Measurements from ENCODE around the gene C10orf71. TPM values are rescaled to one million over a fixed set of nuclear protein-coding genes. Genes with fewer than 3 reads are reported as not detected.

The C10orf71 gene
- total and polyA plus RNA-seq, 2 of the 8 experiments (the other 6 are each of a cell fraction or from before 2014, with no cell fraction given) = not detected

- Histone ChIP-seq H4K5ac (ENCODE audit: insufficient read length, low read depth, low read length) (no peak overlapping the region), H3K36me3 (ENCODE audit: control insufficient read depth in 2 of 4, insufficient read depth in 4 of 4, low read length in 3 of 4) (no peaks in the 10 kb centered on the region), H2BK12ac (ENCODE audit: low read depth, low read length) (no peak overlapping the region), H4K8ac (ENCODE audit: extremely low read depth, insufficient read depth, low read length) (no peak overlapping the region), H3K27ac (ENCODE audit: low read depth, low read length) (no peak overlapping the region), H2AK5ac (ENCODE audit: low read depth, low read length) (no peak overlapping the region), H3K4me3 (ENCODE audit: extremely low read depth in 1 of 4, insufficient read depth in 2 of 4, low read depth in 3 of 4, low read length in 4 of 4) (no peak overlapping the region), H3K27me3 (replicated peaks in 1 of 4; ENCODE audit: control insufficient read depth in 3 of 4, extremely low read depth in 1 of 4, insufficient read depth in 3 of 4, low read length in 3 of 4) (no peaks in the 10 kb centered on the region; a peak in 1 of 7 replicates), H3K56ac (replicated peaks; ENCODE audit: insufficient read length, low read depth, low read length) (no peak overlapping the region), H3K4ac (replicated peaks; ENCODE audit: insufficient read length, low read depth, low read length) (no peak overlapping the region), H2BK15ac (ENCODE audit: low read length) (no peak overlapping the region), H3K23me2 (ENCODE audit: low read depth, low read length) (no peaks in the 10 kb centered on the region), H3K9me3 (ENCODE audit: insufficient read depth in 2 of 2, low read depth in 1 of 2, low read length in 1 of 2) (no peaks in the 10 kb centered on the region), H3K23ac (ENCODE audit: insufficient read length) (no peak overlapping the region), H3K14ac (ENCODE audit: insufficient read length) (no peak overlapping the region), H3K18ac (ENCODE audit: extremely low read depth, low read length) (no peak overlapping the region), H3K4me2 (ENCODE audit: insufficient read depth in 1 of 2, low read depth in 2 of 2, low read length in 2 of 2) (no peak overlapping the region), H2BK5ac (ENCODE audit: low read depth, low read length) (no peak overlapping the region), H2BK20ac (ENCODE audit: low read length) (no peak overlapping the region), H4K20me1 (replicated peaks in 1 of 2; ENCODE audit: control insufficient read depth in 1 of 2, insufficient read depth in 2 of 2, low read length in 2 of 2) (no peaks in the 10 kb centered on the region), H2BK120ac (replicated peaks; ENCODE audit: low read depth, low read length) (no peak overlapping the region), H2AFZ (ENCODE audit: low read length) (no peak overlapping the region), H3K4me1 (replicated peaks in 1 of 4; ENCODE audit: control insufficient read depth in 3 of 4, insufficient read depth in 4 of 4, low read length in 3 of 4) (no peaks in the 10 kb centered on the region), H3K79me1 (ENCODE audit: low read depth, low read length) (no peaks in the 10 kb centered on the region), H3K9ac (replicated peaks in 1 of 4; ENCODE audit: extremely low read depth in 1 of 4, low read depth in 3 of 4, low read length in 3 of 4) (no peak overlapping the region), H4K91ac (replicated peaks; ENCODE audit: insufficient read length, low read length) (no peak overlapping the region), H3K79me2 (ENCODE audit: control insufficient read depth in 1 of 2, insufficient read depth in 2 of 2, low read length in 2 of 2) (no peaks in the 10 kb centered on the region)
- DNase-seq (ENCODE audit: low read depth in 1 of 2, low spot score in 2 of 2) (no peak), FAIRE-seq (no peak)
- POLR2A ChIA-PET (ENCODE audit: partially characterized antibody) = no interaction called here
- TF ChIP-seq CBX5 (IDR thresholded peaks at IDR 0.05; ENCODE audit: low read depth, low read length) = no peak
- no peak for TF ChIP-seq CHD1 (IDR thresholded peaks at IDR 0.05; ENCODE audit: low read depth, low read length)
- no peak for TF ChIP-seq EP300 (IDR thresholded peaks at IDR 0.05; ENCODE audit: borderline replicate concordance in 1 of 2, low read depth in 2 of 2, low read length in 2 of 2)
- TF ChIP-seq CREB1 (IDR thresholded peaks at IDR 0.05) = no peak
- TF ChIP-seq ATF2 (IDR thresholded peaks at IDR 0.05; ENCODE audit: low read length) = no peak
- TF ChIP-seq TAF7 (optimal IDR thresholded peaks at IDR 0.05; ENCODE audit: borderline replicate concordance, low read depth, low read length) = no peak
- TF ChIP-seq POLR2A (IDR thresholded peaks at IDR 0.05; ENCODE audit: control extremely low read depth in 1 of 2, low read depth in 2 of 2, low read length in 2 of 2) = no peak
- TF ChIP-seq FOSL1 (IDR thresholded peaks at IDR 0.05; ENCODE audit: insufficient read depth, low read depth, low read length) = no peak
- TF ChIP-seq SP2 (IDR thresholded peaks at IDR 0.05; ENCODE audit: low read length) = no peak
- no peak for TF ChIP-seq MAX (IDR thresholded peaks at IDR 0.05)
- CTCF ChIA-PET (ENCODE audit: partially characterized antibody) = interaction anchor here (1.0 to 2.6 kb wide), 3 partner anchors 8 to 46 kb away, joined by 3 to 10 read pairs (median 4); no protein-coding TSS in a partner anchor
- 82% methylated on average over 14 of the region's 14 CpGs; no CpG with 5 or more reads in 1 of the 2 experiments for WGBS, 2 experiments (ENCODE audit: extremely low coverage in 1 of 2, insufficient coverage in 1 of 2, insufficient read length in 1 of 2, insufficient replicate concordance in 2 of 2, low coverage in 1 of 2, low lambda C conversion rate in 2 of 2, missing lambda C conversion rate in 1 of 2)
These were observed 70.5 kb downstream of the C10orf71 start for GRCh38 chr10:49369216-49370162.
